Measurements from ENCODE around the gene CNKSR1.

The CNKSR1 gene

GRCh38 chr1:26197813-26198212 lies 20.5 kb downstream of the CNKSR1 start:
- no peak for TF ChIP-seq MAX (IDR thresholded peaks at IDR 0.05)
- no peak for TF ChIP-seq TEAD4 (IDR thresholded peaks at IDR 0.05)
- TF ChIP-seq YY1 (IDR thresholded peaks at IDR 0.05; ENCODE audit: low read depth) = no peak
- TF ChIP-seq EP300 (IDR thresholded peaks at IDR 0.05; ENCODE audit: borderline replicate concordance) = no peak
- no peak for TF ChIP-seq TCF12 (IDR thresholded peaks at IDR 0.05; ENCODE audit: low read depth)
- TF ChIP-seq CREB1 (IDR thresholded peaks at IDR 0.05; ENCODE audit: low read depth) = no peak
- TF ChIP-seq CEBPB (IDR thresholded peaks at IDR 0.05) = no peak
- TF ChIP-seq TAF1 (IDR thresholded peaks at IDR 0.05; ENCODE audit: low read depth) = no peak
- no peak for TF ChIP-seq RAD21 (IDR thresholded peaks at IDR 0.05; ENCODE audit: low read depth)
- no peak for TF ChIP-seq REST (IDR thresholded peaks at IDR 0.05; ENCODE audit: low read depth)
- TF ChIP-seq FOXM1 (IDR thresholded peaks at IDR 0.05; ENCODE audit: borderline replicate concordance, low read depth) = no peak
- TF ChIP-seq ZBTB7A (IDR thresholded peaks at IDR 0.05; ENCODE audit: low read depth) = no peak
- TF ChIP-seq NFIC (IDR thresholded peaks at IDR 0.05) = no peak

DNA sequence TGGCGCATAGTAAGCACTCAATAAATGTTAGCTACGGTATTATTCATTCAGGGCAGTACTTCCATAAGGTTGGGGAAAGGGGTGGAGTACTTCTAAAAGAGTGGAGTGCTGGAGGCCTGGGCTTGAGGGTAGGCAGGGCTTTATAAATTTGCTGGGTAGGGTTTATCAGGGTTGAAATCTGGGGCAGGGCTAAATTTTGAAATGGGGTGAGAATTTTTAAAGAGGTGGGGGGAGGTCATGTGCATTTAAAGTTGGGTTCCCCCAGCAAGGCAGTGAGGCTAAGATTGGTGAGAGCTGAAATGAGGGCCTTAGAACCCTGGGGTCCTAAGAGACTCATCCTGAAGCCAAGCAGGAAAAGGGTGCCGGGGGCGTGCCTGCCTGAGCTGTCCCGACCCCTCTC lies 23.1 kb downstream of the CNKSR1 start:
- no peak for TF ChIP-seq MAX (IDR thresholded peaks at IDR 0.05)
- TF ChIP-seq TAF1 (IDR thresholded peaks at IDR 0.05; ENCODE audit: low read depth) = no peak
- no peak for TF ChIP-seq EGR1 (IDR thresholded peaks at IDR 0.05)
- TF ChIP-seq NFIC (IDR thresholded peaks at IDR 0.05) = no peak
- no peak for TF ChIP-seq ZBTB7A (IDR thresholded peaks at IDR 0.05; ENCODE audit: low read depth)
- TF ChIP-seq FOXM1 (IDR thresholded peaks at IDR 0.05; ENCODE audit: borderline replicate concordance, low read depth) = no peak
- no peak for TF ChIP-seq RAD21 (IDR thresholded peaks at IDR 0.05; ENCODE audit: low read depth)
- no peak for TF ChIP-seq CREB1 (IDR thresholded peaks at IDR 0.05; ENCODE audit: low read depth)
- TF ChIP-seq, protein P1, sequence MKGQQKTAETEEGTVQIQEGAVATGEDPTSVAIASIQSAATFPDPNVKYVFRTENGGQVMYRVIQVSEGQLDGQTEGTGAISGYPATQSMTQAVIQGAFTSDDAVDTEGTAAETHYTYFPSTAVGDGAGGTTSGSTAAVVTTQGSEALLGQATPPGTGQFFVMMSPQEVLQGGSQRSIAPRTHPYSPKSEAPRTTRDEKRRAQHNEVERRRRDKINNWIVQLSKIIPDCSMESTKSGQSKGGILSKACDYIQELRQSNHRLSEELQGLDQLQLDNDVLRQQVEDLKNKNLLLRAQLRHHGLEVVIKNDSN (IDR thresholded peaks at IDR 0.05) = no peak
- TF ChIP-seq TCF12 (IDR thresholded peaks at IDR 0.05; ENCODE audit: low read depth) = no peak
- no peak for TF ChIP-seq TEAD4 (IDR thresholded peaks at IDR 0.05)
- no peak for TF ChIP-seq EP300 (IDR thresholded peaks at IDR 0.05; ENCODE audit: borderline replicate concordance)
- TF ChIP-seq CEBPB (IDR thresholded peaks at IDR 0.05) = no peak
- TF ChIP-seq YY1 (IDR thresholded peaks at IDR 0.05; ENCODE audit: low read depth) = no peak
- no peak for TF ChIP-seq REST (IDR thresholded peaks at IDR 0.05; ENCODE audit: low read depth)

DNA sequence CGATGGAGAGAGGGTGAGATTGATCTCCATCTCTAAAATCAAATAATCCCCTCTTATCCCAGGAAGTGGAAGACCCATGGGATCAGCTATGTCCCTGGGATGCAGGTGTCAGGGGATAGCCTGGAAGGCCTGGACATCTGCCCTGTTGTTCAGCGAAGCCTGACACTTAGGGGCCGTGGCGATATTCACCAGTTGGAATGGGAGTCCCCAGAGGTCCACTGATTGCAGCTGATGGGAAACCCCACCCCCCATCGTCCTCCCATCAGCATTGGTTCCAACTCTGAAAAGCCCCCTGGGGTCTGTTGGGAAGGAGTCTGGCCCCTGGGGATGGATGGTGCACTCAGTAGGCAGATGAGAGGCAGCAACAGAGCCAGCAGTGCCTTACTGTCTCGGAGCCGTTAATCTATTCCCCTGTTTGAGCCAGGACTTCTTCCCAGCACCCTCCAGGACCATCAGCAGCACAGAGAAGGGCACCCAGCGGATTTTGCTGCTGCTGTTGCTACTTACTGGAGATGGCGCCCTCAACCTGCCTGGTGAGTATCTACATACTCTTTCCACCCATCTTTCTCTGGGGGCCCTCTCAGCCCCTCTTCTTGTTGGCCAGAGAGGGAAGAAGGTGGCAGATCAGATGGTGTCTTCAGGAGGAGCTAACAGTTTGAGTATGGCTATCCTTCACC lies 26.5 kb downstream of the CNKSR1 start:
- no peak for TF ChIP-seq TEAD4 (IDR thresholded peaks at IDR 0.05)
- TF ChIP-seq, protein P1 (IDR thresholded peaks at IDR 0.05) = no peak
- TF ChIP-seq NFIC (IDR thresholded peaks at IDR 0.05) = no peak
- TF ChIP-seq RAD21 (IDR thresholded peaks at IDR 0.05; ENCODE audit: low read depth) = peak; percentile 54

GRCh38 chr1:26210147-26210870 lies 33.0 kb downstream of the CNKSR1 start:
- TF ChIP-seq MAX (IDR thresholded peaks at IDR 0.05) (no peak), CEBPB (IDR thresholded peaks at IDR 0.05) (no peak), RAD21 (IDR thresholded peaks at IDR 0.05; ENCODE audit: low read depth) (no peak), ZBTB7A (IDR thresholded peaks at IDR 0.05; ENCODE audit: low read depth) (no peak), REST (IDR thresholded peaks at IDR 0.05; ENCODE audit: low read depth) (no peak), TCF12 (IDR thresholded peaks at IDR 0.05; ENCODE audit: low read depth) (no peak), FOXM1 (IDR thresholded peaks at IDR 0.05; ENCODE audit: borderline replicate concordance, low read depth) (no peak), NFIC (IDR thresholded peaks at IDR 0.05) (no peak), TAF1 (IDR thresholded peaks at IDR 0.05; ENCODE audit: low read depth) (no peak), CREB1 (IDR thresholded peaks at IDR 0.05; ENCODE audit: low read depth) (no peak)
- TF ChIP-seq, protein P1 (IDR thresholded peaks at IDR 0.05) = no peak

Data from Ishikawa (cell line).